ENCODE data around the gene STK16. TPM values are rescaled to one million over a fixed set of nuclear protein-coding genes. Genes with fewer than 3 reads are reported as not detected.
A peak's percentile ranks its signal among the peaks of the same experiment; 100 is the strongest.

The STK16 gene
- total and polyA plus RNA-seq, 2 of the 13 experiments (the other 11 are each of a cell fraction or from before 2014, with no cell fraction given): 28.0 to 50.9 TPM

- TF ChIP-seq PBX2 (CRISPR knock-in tag; IDR thresholded peaks at IDR 0.05) (no peak), ZNF414 (CRISPR knock-in tag; IDR thresholded peaks at IDR 0.05) (peak; percentile 58; the same call in 1 of the 2 replicates), FOXK1 (CRISPR knock-in tag; IDR thresholded peaks at IDR 0.05; ENCODE audit: borderline replicate concordance, low read depth) (peak; percentile 77; the same call in 1 of the 2 replicates), ZNF703 (CRISPR knock-in tag; IDR thresholded peaks at IDR 0.05; ENCODE audit: borderline replicate concordance) (no peak), TAF15 (IDR thresholded peaks at IDR 0.05; ENCODE audit: low read depth, low read length, poor library complexity, severe bottlenecking) (no peak), CREB1 (IDR thresholded peaks at IDR 0.05) (peak; percentile 81), CREB1 (CRISPR knock-in tag; IDR thresholded peaks at IDR 0.05) (peak; percentile 93), ZNF101 (CRISPR knock-in tag; IDR thresholded peaks at IDR 0.05; ENCODE audit: borderline replicate concordance, low read depth) (no peak), ZNF598 (CRISPR knock-in tag; IDR thresholded peaks at IDR 0.05; ENCODE audit: borderline replicate concordance) (peak; percentile 95; the same call in 1 of the 2 replicates), KLF6 (CRISPR knock-in tag; IDR thresholded peaks at IDR 0.05) (no peak; the same call in none of the 2 replicates), ZXDC (CRISPR knock-in tag; IDR thresholded peaks at IDR 0.05) (peak; percentile 30; the same call in 1 of the 2 replicates), PHF21A (CRISPR knock-in tag; IDR thresholded peaks at IDR 0.05) (peak; percentile 91), ZBTB43 (CRISPR knock-in tag; conservative IDR thresholded peaks at IDR 0.05) (no peak; the same call in 1 of the 2 replicates), ZNF331 (CRISPR knock-in tag; IDR thresholded peaks at IDR 0.05) (peak; percentile 80; the same call in 1 of the 2 replicates), ZNF550 (CRISPR knock-in tag; IDR thresholded peaks at IDR 0.05; ENCODE audit: borderline replicate concordance) (0 out of 2 replicates have a peak, but pooled peaks have one; percentile 55), CBX1 (IDR thresholded peaks at IDR 0.05; ENCODE audit: low read depth) (no peak), ZNF232 (CRISPR knock-in tag; IDR thresholded peaks at IDR 0.05; ENCODE audit: borderline replicate concordance) (peak; percentile 15; the same call in 1 of the 2 replicates), ZNF776 (CRISPR knock-in tag; IDR thresholded peaks at IDR 0.05) (no peak), TGIF2 (CRISPR knock-in tag; IDR thresholded peaks at IDR 0.05) (peak; percentile 61; the same call in 1 of the 2 replicates), THAP8 (CRISPR knock-in tag; IDR thresholded peaks at IDR 0.05; ENCODE audit: borderline replicate concordance) (no peak), E2F5 (CRISPR knock-in tag; conservative IDR thresholded peaks at IDR 0.05) (no peak), ZNF879 (CRISPR knock-in tag; IDR thresholded peaks at IDR 0.05) (no peak)
These were observed 4.1 kb downstream of the STK16 start (continued) for GRCh38 chr2:219249203-219249980.
